Esophagus muscularis mucosa (tissue), 4 donors: ENCODE data around the gene WDR64.

Experiments
- EP300 ChIP-seq: sonication (generic); formaldehyde crosslinking; IDR thresholded peaks from one replicate; pipeline ENCODE4 v1.6.1; 2017; ENCODE audit warnings: antibody characterized with exemption
- POLR2A ChIP-seq: fragments of 450-650 bp; IDR thresholded peaks from one replicate; pipeline ENCODE4 v1.6.1; 2017; ENCODE audit warnings: antibody characterized with exemption, moderate library complexity, mild to moderate bottlenecking, low read depth
- POLR2AphosphoS5 ChIP-seq, 2 donors: sonication (generic); formaldehyde crosslinking; IDR thresholded peaks; one replicate each; pipeline ENCODE4 v1.6.1; 2017; ENCODE audit warnings: antibody characterized with exemption in 2 of 2
- TF ChIP-seq, protein P1 (sequence below), 3 experiments: fragments of 200-600 bp in 2 of 3; fragments of 450-650 bp in 1 of 3; sonication (generic) in 2 of 3; IDR thresholded peaks; one replicate each; pipeline ENCODE4 v1.5.1; 2017 to 2019; ENCODE audit warnings: antibody characterized with exemption in 3 of 3, mild to moderate bottlenecking in 2 of 3, moderate library complexity in 1 of 3

DNA sequence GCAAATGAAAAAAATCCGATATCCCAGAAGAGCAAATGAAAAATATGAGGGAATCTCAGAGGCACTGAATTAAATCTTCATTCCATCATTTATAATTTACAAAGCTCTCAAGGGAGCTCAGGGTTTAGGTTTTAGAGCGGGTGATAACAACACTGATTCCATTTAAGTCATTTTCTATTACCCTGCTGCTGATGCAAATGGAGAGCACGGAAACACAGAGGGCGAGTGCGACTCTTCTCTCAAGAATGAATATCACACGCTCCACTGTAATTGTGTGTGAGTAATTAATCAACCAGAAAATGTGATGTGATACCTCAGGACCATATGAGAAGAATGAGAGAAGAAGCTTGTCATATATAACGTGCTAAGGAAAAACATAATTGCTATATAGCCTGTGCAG, 34.7 kb upstream of the WDR64 start:
- TF ChIP-seq EP300 (no peak), POLR2A (no peak), POLR2AphosphoS5 (IDR thresholded peaks at IDR 0.05) (no peak)
- TF ChIP-seq, protein P1, sequence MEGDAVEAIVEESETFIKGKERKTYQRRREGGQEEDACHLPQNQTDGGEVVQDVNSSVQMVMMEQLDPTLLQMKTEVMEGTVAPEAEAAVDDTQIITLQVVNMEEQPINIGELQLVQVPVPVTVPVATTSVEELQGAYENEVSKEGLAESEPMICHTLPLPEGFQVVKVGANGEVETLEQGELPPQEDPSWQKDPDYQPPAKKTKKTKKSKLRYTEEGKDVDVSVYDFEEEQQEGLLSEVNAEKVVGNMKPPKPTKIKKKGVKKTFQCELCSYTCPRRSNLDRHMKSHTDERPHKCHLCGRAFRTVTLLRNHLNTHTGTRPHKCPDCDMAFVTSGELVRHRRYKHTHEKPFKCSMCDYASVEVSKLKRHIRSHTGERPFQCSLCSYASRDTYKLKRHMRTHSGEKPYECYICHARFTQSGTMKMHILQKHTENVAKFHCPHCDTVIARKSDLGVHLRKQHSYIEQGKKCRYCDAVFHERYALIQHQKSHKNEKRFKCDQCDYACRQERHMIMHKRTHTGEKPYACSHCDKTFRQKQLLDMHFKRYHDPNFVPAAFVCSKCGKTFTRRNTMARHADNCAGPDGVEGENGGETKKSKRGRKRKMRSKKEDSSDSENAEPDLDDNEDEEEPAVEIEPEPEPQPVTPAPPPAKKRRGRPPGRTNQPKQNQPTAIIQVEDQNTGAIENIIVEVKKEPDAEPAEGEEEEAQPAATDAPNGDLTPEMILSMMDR (IDR thresholded peaks at IDR 0.05): no peak
